Stimulated activated CD8-positive, alpha-beta memory T cell treated with anti-CD3 and anti-CD28 coated beads, Interleukin-15, amount 100 ng/mL, for 48 hours (primary cell): ENCODE results near the gene ASPG.

Experiments used
- DNase-seq, 2 donors: peaks; one replicate each; pipeline ENCODE4 v3.0.0-alpha.2; 2020; ENCODE audit warnings: low read depth in 2 of 2

ASPG gene

DNA sequence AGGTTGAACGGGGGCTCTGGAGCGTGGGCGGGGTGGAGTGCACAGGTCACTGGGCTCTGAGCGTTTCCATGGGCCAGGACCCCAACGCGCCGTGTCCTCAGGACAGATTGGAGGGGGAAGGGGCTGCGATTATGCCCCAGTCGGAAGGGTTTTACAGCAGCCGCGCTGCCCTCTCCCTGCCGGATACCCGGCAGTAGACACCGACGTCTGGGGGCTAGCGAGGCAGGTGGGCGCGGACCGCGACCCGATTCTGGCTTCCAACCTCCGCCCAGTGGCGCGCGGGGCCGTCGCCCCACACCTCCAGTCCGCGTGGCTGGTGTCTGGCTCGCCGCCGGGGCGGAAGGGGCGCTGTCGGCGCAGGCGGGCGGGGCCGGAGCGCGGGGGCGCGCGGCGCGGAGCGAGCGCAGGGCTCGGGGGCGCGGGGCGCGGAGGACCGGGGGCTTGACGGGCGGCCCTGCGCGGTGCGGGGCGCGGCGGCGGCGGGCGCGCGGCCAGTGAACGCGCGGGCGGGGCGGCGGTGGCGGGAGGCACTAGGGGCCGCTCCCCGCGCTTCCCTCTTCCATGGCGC is 50.5 kb downstream of the ASPG start:
- DNase-seq, result no peak

DNA sequence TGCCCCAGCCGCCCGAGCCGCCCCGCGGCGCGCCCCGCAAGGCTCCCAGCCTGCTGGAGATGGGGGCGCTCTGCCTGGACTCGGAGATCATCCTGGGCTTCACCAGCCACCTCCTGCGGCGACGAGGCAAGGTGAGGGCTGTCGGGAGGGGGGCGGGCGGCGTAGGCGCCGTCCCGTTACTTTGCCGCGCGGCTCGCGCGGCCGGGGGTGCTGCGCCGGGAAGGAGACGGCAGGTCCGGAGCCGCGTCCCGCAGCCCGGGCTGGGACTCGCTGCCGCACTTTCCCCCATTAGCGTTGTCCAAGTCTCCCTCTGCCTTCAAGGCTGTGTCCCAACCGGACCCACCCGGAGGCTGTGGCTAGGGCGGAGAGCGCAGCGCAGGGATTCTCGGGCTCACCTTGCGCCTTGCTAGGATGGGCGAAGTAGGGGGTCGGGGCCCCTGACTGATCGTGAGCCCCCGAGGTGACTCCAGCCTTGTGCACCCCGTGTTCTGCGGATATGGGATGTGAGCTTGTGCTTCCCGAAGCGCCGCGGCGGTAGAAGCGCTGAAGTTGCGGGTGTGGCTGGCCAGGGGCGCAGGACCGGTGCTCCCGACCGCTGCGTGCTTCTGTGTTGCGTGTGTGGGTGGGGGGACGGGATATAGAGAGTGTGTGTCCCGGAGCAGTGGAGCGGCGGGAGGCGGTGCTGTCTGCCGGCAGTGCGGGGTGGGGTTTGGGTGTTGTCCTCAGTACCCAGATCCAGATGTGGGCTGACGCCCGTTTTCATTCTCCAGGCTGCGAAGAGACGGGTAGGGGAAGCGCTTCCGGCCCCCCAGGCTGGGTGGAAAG is 51.2 kb downstream of the ASPG start:
- no peak for DNase-seq

DNA sequence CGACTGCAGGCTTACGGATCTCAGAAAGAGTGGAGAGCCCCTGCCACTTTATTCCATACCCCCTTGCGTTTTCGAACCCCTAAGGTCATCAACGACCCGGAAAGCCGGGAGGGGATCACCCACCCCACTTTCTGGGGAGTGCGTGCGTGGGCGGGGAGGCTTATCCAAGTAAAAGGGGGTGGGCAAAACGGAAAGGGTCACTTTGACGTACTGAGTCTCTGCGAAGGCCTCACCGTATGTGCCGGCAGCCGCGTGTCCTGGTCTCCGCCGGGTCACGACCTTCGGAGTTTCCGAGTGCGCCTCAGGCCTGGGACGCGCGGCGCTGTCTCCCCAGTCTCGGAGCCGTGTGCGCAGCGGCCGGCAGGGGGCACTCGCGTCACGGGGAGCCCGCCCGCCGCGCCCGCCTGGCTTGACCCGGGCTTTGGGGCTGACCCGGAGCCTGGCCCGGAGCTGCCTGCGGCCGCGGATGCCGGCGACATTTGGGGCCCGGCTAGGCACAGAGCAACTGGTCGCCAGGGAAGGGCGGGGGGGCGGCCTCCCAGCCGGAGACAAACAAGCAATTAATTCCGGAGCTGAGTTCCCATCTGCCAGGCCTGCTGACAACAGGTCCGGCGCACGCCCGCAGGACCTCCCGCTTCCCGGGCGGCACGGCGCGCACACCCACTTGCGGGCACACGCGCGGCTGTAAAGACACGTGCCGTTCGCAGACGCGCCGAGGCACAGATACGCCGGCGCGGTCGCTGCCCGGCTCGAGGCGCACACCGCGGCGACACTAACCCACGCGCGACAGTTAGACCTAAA is 52.0 kb downstream of the ASPG start:
- DNase-seq, result peak; percentile 50 to 54

DNA sequence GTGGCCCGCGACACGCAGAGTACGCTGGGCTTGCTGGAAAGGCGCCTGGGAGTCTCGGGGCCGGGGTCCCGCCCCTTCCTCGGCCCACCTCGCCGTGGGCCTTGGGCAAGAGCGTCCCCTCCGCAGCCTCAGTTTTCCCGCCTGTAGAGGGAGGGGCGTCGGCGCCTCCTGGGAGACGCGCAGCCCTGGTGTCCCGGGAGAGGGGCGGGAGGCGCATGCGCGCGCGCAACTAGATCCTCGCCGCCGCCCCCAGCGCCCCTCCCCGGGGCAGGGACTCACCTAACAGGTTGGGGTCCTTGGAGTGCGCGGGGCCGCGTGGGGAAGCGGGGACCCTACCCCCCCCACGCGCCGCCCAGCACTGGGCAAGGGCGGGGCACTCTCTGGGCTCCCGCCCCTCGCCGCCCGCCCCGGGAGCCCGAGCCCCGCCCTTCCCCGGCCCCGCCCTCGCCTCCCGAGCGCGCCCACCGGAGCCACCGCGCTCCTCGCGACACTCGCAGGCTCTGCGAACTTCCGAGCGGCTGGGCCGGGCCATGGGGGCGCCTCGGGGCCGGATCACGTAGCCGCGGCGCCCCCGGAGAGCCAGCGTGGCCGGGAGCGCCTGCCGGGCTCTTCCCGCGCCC is 52.7 kb downstream of the ASPG start, which contains the start of gene KIF26A:
KIF26A (plus strand) TSS at position 490 of the 620 bp plus-strand sequence. CDS start 136 bp downstream, outside the sequence.
- peak in 1 of 2 donors; percentile 15 for DNase-seq

DNA sequence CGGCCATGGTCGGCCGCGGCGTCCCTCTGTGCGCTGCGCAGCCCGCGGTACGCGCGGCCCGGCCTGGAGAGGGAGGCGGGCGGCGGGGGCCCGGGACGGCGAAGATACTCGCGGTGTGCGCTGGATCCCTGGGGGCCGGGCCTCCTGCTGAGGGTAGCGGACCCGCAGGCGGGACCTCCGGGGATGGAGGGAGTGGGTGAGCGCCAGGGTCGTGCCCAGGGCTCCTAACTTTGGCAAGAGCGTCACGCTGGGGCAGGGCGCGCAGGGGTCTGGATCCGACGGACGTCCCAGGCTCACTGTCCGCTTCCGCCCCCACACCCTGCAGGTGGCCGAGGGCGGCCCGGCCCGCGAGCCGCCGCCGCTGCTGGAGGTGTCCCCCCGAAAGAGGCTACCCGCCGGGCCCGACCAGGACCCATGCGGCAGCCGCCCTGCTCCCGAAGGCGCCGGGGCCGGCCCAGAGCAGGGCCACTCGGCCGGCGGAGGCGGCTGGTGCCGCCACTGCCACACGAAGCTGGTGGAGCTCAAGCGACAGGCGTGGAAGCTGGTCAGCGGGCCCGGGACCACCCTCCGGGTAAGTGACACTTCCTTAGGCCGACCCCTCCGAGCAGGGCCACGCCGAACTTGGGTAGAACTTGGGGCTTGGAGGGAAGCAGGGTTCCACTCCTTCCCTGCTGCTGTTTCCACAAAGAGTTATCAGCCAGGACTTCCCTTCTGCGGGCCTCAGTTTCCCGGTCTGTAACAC is 53.4 kb downstream of the ASPG start:
- no peak for DNase-seq

DNA sequence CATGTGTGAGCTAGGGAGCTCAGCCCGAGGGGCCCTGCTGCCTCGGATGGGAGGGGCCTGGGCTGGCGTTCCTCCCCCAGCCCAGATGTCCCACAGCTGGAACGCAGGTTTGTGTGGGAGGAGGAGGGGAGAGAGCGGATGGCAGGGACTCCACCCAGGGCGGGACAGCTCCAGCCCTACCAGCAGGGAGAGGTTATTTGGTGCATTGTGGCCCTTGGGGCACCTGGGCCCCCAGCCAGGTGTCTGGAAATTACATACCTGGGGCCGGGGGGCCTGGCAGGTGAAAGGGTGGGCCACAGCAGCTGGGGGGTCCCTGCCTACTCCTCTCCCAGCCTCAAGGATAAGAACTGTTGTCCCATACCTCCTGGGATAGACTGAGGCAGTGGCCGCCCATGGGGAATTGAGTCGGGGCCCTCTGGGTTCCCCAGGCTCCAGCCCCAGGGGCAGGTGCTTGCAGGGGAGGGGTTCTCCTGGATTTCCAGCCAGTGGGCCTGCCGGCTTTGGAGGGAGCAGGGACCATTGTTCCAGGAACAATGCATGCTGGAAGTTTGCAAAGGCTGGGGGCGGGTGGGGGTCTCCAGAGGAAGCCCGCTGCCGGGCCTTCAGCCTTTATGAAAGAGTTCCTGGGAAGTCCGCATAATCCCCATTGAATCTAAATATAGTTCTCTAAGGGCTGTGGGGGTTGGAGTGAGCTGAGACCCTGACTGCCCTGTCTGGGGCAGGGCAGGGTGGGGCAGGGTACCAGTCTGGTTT is 54.1 kb downstream of the ASPG start:
- DNase-seq, result no peak

DNA sequence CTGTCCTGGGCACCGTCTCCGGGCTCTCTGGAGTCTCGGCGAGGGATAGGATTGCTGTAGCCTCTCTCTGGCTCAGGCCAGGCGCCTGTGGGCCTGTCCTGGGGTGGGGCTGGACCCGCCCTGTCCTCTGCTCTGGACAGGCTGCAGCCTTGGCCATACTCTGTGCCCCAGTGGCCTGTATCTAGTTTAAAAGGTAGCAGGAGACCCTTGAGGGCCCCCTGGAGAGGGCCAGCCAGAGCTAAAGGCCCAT is 54.6 kb downstream of the ASPG start:
- no peak for DNase-seq

DNA sequence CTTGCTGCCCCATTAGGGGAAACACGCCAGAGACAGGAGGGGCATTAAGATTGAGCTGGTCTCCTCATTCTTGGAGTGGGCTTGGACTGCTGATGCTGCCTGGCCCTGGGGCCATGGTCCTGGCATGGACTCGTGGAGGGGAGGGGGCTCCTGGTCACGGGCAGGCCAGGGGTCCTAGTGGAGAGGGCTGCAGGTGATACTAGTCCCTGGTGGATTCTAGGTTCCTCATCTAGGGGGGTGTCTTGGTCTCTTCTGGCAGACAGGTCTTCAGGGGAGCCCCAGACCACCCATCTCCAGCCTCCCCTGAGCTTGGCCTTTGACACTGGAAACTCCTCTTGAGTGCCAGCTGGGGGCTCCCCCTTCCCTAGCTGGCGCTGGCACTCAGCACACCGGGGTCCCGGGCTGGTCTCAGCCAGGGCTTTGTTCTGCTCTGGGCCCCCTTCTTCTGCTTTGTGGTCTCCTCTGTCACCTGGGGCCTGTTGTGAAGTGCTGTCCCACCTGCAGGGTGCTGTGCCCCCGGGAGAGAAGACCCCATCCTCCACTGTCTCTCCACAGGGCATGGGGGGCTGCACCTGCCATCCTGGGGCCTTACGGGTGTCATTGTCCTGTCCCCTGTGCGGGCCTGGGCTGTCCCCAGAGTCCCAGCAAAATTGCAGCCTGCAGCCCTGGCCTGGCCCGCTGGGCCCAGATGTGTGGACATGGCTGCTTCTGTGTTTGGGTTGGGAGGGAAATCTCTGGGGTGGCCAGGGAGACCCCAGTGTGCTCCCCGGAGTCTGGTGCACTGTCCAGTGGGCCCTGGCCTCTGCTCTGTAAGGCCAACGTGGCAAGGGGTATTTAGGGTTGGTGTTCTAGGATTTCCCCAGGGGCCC is 55.2 kb downstream of the ASPG start:
- DNase-seq, result no peak

DNA sequence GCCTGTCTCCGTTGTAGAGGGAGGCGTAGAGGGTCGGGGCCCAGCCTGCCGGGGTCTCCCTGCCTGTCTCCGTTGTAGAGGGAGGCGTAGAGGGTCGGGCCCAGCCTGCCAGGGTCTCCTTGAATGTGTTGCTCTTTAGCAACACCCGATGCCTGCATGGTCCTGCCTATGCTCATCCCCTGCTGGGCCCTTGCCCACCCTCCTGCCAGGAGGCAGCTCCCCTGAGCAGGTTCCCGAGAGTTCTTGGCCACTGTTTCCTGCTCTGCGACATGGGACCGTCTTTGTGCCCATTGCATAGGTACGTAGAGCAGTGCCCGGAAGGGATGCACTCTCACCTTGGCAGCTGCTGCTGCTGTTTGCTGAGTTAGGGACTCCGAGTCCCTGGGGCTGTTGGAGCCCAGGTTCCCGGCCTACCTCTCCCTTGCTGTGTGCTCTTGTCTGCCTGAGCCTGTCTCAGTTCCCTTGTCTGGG is 56.2 kb downstream of the ASPG start:
- DNase-seq, result no peak

DNA sequence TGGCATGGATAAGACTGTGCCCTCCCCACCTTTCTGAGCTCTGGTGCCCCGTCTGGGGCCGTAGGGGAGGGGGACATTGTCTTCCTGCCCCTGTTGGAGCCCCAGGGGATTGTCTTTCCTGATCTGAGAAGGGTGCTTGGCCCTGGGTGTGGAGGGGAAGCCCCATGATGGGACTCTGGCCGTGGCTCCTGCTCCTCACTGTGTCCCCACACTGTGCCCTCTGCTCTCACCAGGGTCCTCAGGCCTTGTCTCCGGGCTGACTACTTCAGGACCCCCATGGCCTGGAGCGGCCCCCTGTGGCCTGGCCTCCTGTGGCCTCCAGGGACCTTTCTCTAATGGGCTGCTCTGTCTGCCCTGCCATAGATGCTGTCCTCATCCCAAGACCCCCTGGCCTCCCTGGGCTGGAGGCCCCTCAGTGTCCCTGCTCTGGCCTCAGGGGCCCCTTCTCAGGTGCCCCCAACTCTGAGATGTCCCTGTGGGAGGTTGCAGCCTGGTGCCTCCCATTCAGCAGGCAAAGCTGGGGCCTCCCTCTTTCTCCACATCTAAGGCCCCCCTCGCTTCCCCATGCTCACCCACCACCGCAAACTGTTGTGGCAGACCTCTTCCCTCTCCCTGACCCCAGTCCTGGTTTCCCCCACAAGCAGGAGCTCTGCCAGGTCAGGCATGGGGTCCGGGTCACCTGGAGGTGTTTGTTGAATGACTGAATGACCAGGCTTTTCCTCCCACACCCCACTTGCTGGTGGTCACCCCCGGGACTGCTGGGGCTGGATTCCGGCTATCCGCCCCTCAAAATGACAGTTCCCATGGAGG is 56.8 kb downstream of the ASPG start:
- DNase-seq, result no peak

DNA sequence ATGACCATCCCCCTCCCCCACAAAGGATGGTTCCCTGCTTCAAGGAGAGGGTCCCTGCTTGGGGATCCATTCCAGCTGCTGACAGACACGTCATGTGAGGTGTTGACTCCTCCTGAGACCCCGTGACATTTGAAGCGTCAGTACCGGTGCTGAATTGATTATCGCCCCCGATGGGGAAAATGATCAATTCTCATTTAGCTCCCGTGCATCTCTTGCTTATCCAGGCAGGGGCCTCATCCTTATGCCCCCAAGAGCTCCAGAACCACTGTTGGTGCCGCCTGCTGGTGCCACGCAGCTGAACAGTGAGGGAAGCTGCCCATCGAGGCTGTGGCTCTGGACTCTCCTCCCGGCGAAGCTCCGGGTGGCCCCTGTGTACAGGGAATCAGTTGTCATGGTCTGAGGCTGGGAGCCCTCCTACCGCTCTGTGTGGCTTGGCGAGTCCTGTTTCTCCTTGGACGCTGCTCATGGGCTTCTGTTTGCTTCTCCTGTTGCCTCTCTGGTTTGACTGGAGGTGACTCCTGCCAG is 57.5 kb downstream of the ASPG start:
- no peak for DNase-seq

DNA sequence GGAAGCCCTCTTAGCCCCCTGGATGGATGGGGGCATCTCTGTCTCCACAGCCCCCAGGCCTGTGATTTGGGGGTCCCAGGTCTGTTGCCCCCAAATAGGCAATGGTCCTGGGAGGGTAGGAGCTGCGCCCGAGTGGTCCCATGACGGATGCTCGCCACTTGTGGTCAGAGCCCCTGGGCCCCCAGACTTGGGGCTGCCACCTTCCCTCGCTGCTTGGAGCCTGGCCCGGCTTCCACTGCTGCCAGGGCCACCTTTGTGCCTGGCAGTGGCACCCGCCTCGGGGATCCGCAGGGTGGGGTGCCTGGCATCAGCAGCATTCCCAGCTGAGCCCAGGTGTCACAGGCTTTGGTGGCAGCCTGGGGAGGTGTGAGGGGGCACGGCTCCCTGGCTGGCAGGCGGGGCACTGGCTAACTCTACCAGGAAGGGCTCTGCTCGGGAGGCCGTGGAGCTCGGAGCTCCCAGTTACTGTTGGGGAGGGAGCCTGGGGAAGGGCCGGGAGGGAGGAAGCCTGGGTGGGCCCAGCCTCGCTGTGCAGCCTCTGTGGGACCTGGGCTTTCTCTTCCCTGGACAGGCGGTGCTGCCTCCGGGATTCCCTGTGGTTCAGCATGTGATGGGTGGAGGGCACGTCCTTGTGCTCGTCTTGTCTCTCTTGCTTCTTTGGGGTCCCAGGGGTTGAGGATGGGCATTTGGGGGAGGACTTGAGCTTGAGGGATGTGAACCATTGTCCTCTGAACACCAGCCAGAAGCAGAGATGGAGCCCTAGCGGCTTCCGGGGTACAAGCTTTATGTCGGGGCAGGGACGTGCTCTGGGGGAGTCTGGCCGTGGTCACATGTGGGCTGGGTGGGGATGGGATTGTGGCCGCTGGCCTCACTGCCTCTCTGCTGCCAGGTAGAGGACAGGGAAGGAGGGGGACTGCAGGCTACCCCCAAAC is 58.3 kb downstream of the ASPG start:
- no peak for DNase-seq

DNA sequence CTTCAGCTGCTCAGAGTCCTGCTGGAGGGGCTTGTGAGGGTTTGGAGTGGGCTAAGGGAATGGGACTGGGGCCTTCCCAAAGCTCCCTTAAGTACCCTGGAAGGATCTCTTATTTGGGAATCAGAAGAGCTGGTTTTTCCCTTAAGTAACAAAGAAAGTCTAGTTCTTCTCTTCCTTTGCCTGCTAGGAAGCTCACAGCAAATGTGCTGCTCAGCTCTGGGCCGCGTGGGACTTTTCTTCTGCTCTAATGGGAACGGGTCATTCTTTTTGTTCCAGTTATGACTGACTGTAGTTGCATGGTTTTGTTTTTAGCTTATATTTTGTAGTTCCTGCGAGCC is 58.9 kb downstream of the ASPG start:
- DNase-seq, result no peak

DNA sequence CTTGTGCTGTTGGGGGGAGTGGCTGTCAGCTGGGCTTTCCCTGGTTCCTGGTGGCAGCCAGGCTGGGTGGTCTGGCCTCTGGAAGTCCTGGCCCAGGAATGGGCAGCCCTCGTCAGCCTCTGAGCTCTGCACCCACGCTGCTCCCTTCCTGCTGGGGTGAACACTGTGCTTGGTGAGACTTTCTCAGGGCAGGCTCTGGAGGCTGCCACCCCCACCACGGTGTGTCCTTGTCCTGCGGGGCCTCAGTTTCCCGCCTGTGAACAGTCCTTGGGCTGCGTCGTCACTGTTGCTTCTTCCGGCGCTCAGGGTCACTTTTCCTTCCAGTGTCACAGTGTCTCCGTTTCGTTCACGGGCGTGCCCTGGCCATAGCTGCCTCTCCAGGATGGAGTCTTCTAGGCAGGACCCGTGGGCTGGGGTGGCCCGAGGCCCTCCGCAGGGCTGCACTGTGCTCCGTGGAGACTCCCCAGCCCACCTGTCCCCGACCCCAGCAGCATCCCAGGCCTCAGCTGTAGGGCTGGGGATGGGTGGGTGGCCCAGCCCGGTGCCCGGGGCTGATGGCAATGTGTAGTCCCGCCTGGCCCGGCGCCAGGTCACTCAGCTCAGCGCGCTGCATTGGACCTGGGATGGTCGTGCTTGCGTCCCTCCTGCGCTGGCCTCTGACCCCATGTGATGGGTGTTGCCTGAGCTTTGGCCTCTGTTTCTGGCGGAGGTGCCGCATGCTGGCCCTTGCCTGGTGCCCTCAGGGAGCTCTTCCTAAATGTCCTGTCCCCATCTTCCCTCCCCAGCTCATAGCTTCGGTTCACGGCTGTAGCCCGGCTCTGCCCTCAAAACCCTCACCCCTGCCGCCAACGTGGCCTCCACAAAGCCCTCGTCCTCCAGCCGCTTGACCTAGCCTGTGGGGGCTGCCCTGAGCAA is 59.7 kb downstream of the ASPG start:
- no peak for DNase-seq

DNA sequence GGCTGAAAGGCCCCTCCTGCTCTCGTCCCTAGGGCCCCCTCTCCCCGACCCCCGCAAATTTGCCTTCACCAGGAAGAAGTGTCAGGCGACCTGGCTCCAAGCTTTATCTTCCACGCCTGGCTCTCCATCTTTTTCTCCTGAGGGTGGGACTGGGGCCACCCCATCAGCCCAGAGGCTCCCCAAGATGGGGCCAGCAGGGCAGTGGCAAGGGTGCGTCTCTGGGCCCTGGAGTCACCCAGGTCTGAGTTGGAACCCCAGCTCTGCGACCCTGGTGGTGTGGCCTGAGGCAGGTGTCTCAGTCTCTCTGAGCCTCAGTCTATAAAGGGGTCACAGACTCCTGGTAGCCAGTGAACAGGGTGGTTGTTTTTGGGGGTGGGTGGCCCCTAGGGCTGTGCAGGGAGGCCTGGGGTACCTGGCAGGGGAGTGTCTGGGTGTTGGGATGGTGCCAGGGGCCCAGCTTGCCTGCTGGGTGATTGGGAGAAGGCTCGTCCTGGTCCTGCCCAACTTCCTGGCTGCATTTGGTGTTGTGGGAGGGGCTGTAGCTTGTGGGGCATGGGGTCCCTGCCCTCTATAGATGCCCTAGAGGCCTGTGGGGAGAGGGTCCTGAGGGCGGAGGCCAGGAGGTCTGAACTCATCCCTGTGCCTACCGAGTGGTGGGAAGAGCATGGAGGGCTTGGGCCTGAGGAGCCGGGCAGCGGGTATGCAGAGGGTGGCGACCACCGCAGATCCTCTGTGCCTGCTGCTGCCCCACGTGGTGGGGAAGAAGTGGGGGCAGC is 60.5 kb downstream of the ASPG start:
- no peak for DNase-seq
